ENCODE data around the gene DNAJB8.

DNAJB8 gene

GRCh38 chr3:128462341-128462910, 4.3 kb downstream of the DNAJB8 start:
- peaks cover 8% of the 10 kb centered on the region; the same call in 1 of the 2 replicates for H4K20me1 ChIP-seq (ENCODE audit: insufficient read depth, low read length)
- TF ChIP-seq EZH2 (IDR thresholded peaks at IDR 0.05; ENCODE audit: borderline replicate concordance, low read depth, low read length, severe bottlenecking) (no peak), CTCF (IDR thresholded peaks at IDR 0.05; ENCODE audit: borderline replicate concordance, extremely low read depth, low read length, poor library complexity, severe bottlenecking) (no peak)
- H3K79me2 ChIP-seq (ENCODE audit: insufficient read depth, low read length), result no peaks in the 10 kb centered on the region
- H3K27ac ChIP-seq (ENCODE audit: low read length), result no peak overlapping the region
- H3K9me3 ChIP-seq (ENCODE audit: insufficient read depth, low read length, severe bottlenecking), result no peaks in the 10 kb centered on the region
- H3K4me1 ChIP-seq (ENCODE audit: insufficient read depth, low read length), result no peaks in the 10 kb centered on the region
- H3K9ac ChIP-seq (ENCODE audit: low read depth, low read length), result no peak overlapping the region
- no peak for ATAC-seq (ENCODE audit: insufficient read depth, low read depth)
- H3K4me3 ChIP-seq (ENCODE audit: low read depth in 1 of 2, low read length in 2 of 2), result no peak overlapping the region
- no peak overlapping the region for H2AFZ ChIP-seq (ENCODE audit: low read depth, low read length)
- no peak overlapping the region for H3K4me2 ChIP-seq (ENCODE audit: insufficient read depth, low read length)
- no peaks in the 10 kb centered on the region for H3K36me3 ChIP-seq (ENCODE audit: insufficient read depth, low read length)
- H3K27me3 ChIP-seq (ENCODE audit: insufficient read depth, low read length, poor library complexity), result peaks cover 3% of the 10 kb centered on the region
- DNase-seq, result no peak

GRCh38 chr3:128461731-128462130, 5.0 kb downstream of the DNAJB8 start:
- H3K4me3 ChIP-seq (ENCODE audit: low read depth in 1 of 2, low read length in 2 of 2), result no peak overlapping the region
- TF ChIP-seq EZH2 (IDR thresholded peaks at IDR 0.05; ENCODE audit: borderline replicate concordance, low read depth, low read length, severe bottlenecking) (no peak), CTCF (IDR thresholded peaks at IDR 0.05; ENCODE audit: borderline replicate concordance, extremely low read depth, low read length, poor library complexity, severe bottlenecking) (no peak)
- no peaks in the 10 kb centered on the region for H3K4me1 ChIP-seq (ENCODE audit: insufficient read depth, low read length)
- no peak overlapping the region for H3K27ac ChIP-seq (ENCODE audit: low read length)
- peaks cover 8% of the 10 kb centered on the region; the same call in 1 of the 2 replicates for H4K20me1 ChIP-seq (ENCODE audit: insufficient read depth, low read length)
- H3K79me2 ChIP-seq (ENCODE audit: insufficient read depth, low read length), result no peaks in the 10 kb centered on the region
- ATAC-seq (ENCODE audit: insufficient read depth, low read depth) (no peak), DNase-seq (no peak)
- no peak overlapping the region for H3K4me2 ChIP-seq (ENCODE audit: insufficient read depth, low read length)
- no peak overlapping the region for H2AFZ ChIP-seq (ENCODE audit: low read depth, low read length)
- no peaks in the 10 kb centered on the region for H3K9me3 ChIP-seq (ENCODE audit: insufficient read depth, low read length, severe bottlenecking)
- H3K36me3 ChIP-seq (ENCODE audit: insufficient read depth, low read length), result no peaks in the 10 kb centered on the region
- H3K9ac ChIP-seq (ENCODE audit: low read depth, low read length), result no peak overlapping the region
- H3K27me3 ChIP-seq (ENCODE audit: insufficient read depth, low read length, poor library complexity), result peaks cover 3% of the 10 kb centered on the region

DNA sequence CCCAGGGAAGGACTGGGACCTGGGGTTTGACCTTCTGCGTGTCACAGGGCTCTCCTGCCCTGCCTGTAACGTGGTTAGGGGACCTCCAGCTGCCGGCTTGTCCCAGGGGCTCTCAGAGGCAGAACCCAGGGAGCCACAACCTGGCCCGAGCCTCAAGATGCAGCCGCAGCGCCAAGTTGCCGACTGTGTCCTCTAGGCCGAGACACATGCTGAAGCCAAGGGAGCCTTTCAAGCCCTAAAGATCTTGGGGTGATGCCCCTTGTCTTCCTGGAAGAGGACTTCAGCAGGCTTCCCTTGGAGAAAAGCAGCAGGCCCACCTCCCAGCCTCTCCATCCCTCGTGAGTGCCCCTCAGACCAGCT, 7.2 kb downstream of the DNAJB8 start:
- TF ChIP-seq CTCF (IDR thresholded peaks at IDR 0.05; ENCODE audit: borderline replicate concordance, extremely low read depth, low read length, poor library complexity, severe bottlenecking), result no peak
- TF ChIP-seq EZH2 (IDR thresholded peaks at IDR 0.05; ENCODE audit: borderline replicate concordance, low read depth, low read length, severe bottlenecking), result no peak
- Histone ChIP-seq H2AFZ (ENCODE audit: low read depth, low read length) (no peak overlapping the region), H3K9me3 (ENCODE audit: insufficient read depth, low read length, severe bottlenecking) (no peaks in the 10 kb centered on the region), H3K4me3 (ENCODE audit: low read depth in 1 of 2, low read length in 2 of 2) (no peak overlapping the region), H3K4me2 (ENCODE audit: insufficient read depth, low read length) (no peak overlapping the region), H3K27ac (ENCODE audit: low read length) (no peak overlapping the region), H3K27me3 (ENCODE audit: insufficient read depth, low read length, poor library complexity) (no peaks in the 10 kb centered on the region), H3K4me1 (ENCODE audit: insufficient read depth, low read length) (no peaks in the 10 kb centered on the region), H3K36me3 (ENCODE audit: insufficient read depth, low read length) (no peaks in the 10 kb centered on the region), H4K20me1 (ENCODE audit: insufficient read depth, low read length) (peaks cover 6% of the 10 kb centered on the region), H3K79me2 (ENCODE audit: insufficient read depth, low read length) (no peaks in the 10 kb centered on the region), H3K9ac (ENCODE audit: low read depth, low read length) (no peak overlapping the region)
- DNase-seq (no peak), ATAC-seq (ENCODE audit: insufficient read depth, low read depth) (no peak)

Data from DND-41 (cell line).